IMR-90 (cell line): ENCODE data around the gene PCYT1A. TPM values are rescaled to one million over a fixed set of nuclear protein-coding genes. Genes with fewer than 3 reads are reported as not detected.
"Not testable (repeated sequence)": the region's sequence is repeated elsewhere in the genome, so short reads cannot be mapped to it uniquely, and the experiment has no call there.

Experiments used
- ATAC-seq: fragments of 200-7000 bp; cut with Tn5 transposase; 2 replicates; pipeline ENCODE4 v1.9.1; 2020; ENCODE audit warnings: low read depth, mild to moderate bottlenecking, moderate library complexity
- BruUV-seq: library from RNA; stranded (reverse); fragments of 400-500 nt; replicated peaks from 2 replicates; lab custom pipeline; 2021; lab: Mats Ljungman, UMichigan
- CTCF ChIA-PET: fragments of 300-600 bp; formaldehyde crosslinking; extraction: SDS; loops from one replicate; lab custom pipeline; 2021; ENCODE audit warnings: antibody characterized with exemption; lab: Yijun Ruan, JAX
- POLR2A ChIA-PET: fragments of 300-600 bp; sonication (Branson Sonifier 250); formaldehyde crosslinking; loops from one replicate; lab custom pipeline; 2022; ENCODE audit warnings: antibody characterized with exemption; ENCODE audit not compliant: unreplicated experiment; lab: Charles Lee
- DNase-seq: peaks from one replicate; pipeline ENCODE4 v3.0.0; 2013
- H2AFZ ChIP-seq: replicated peaks from 2 replicates; pipeline ENCODE3; 2013; ENCODE audit warnings: low read length, mild to moderate bottlenecking; ENCODE audit not compliant: poor library complexity
- H2AK5ac ChIP-seq: 2 replicates; pipeline ENCODE4 v1.6.1; 2013; ENCODE audit warnings: low read depth, low read length, inconsistent platforms
- H2AK9ac ChIP-seq: replicated peaks from 2 replicates; pipeline ENCODE3; 2013; ENCODE audit warnings: mild to moderate bottlenecking, low read depth, low read length, moderate library complexity; ENCODE audit not compliant: poor library complexity
- H2BK120ac ChIP-seq: 2 replicates; pipeline ENCODE4 v1.6.1; 2013; ENCODE audit warnings: low read depth, low read length, inconsistent platforms
- H2BK15ac ChIP-seq: 3 replicates; pipeline ENCODE4 v1.6.1; 2013; ENCODE audit warnings: low read depth, low read length, inconsistent platforms
- H2BK20ac ChIP-seq: 2 replicates; pipeline ENCODE4 v1.6.1; 2013; ENCODE audit warnings: low read depth, mild to moderate bottlenecking, inconsistent platforms, low read length, moderate library complexity
- H2BK5ac ChIP-seq: 2 replicates; pipeline ENCODE4 v1.6.1; 2013; ENCODE audit warnings: mild to moderate bottlenecking, low read depth, low read length, inconsistent platforms; ENCODE audit not compliant: poor library complexity, severe bottlenecking
- H3K14ac ChIP-seq: replicated peaks from 2 replicates; pipeline ENCODE4 v1.6.1; 2013; ENCODE audit warnings: low read depth, low read length, inconsistent platforms
- H3K18ac ChIP-seq: 2 replicates; pipeline ENCODE4 v1.6.1; 2013; ENCODE audit warnings: low read depth, low read length, control low read depth
- H3K23ac ChIP-seq: 2 replicates; pipeline ENCODE4 v1.6.1; 2013; ENCODE audit warnings: low read depth, low read length, inconsistent platforms
- H3K27ac ChIP-seq: 2 replicates; pipeline ENCODE4 v1.5.1; 2013; ENCODE audit warnings: mild to moderate bottlenecking, control low read depth, low read length; ENCODE audit not compliant: insufficient read depth
- H3K27me3 ChIP-seq: 2 replicates; pipeline ENCODE4 v1.6.1; 2013; ENCODE audit warnings: low read length; ENCODE audit not compliant: control insufficient read depth, insufficient read depth
- H3K36me3 ChIP-seq: 2 replicates; pipeline ENCODE4 v1.6.1; 2013; ENCODE audit warnings: low read length, mixed read lengths; ENCODE audit not compliant: control insufficient read depth, insufficient read depth
- H3K4ac ChIP-seq: 2 replicates; pipeline ENCODE4 v1.6.1; 2013; ENCODE audit warnings: low read depth, low read length, inconsistent platforms
- H3K4me1 ChIP-seq: 2 replicates; pipeline ENCODE4 v1.6.1; 2013; ENCODE audit warnings: low read length, mixed read lengths; ENCODE audit not compliant: control insufficient read depth, insufficient read depth
- H3K4me2 ChIP-seq: 2 replicates; pipeline ENCODE4 v1.6.1; 2013; ENCODE audit warnings: low read depth, mild to moderate bottlenecking, control low read depth, low read length, moderate library complexity
- H3K4me3 ChIP-seq: 2 replicates; pipeline ENCODE4 v1.5.1; 2013; ENCODE audit warnings: low read depth, mild to moderate bottlenecking, control low read depth, low read length, moderate library complexity; ENCODE audit not compliant: insufficient read depth
- H3K56ac ChIP-seq: 2 replicates; pipeline ENCODE4 v1.6.1; 2013; ENCODE audit warnings: low read length, inconsistent platforms; ENCODE audit not compliant: insufficient read depth; ENCODE audit errors: extremely low read depth
- H3K79me1 ChIP-seq, 2 experiments: 2 replicates each; pipeline ENCODE4 v1.6.1; 2013; ENCODE audit warnings: low read length in 2 of 2, inconsistent platforms in 1 of 2, low read depth in 1 of 2
- H3K9ac ChIP-seq: 2 replicates; pipeline ENCODE4 v1.6.1; 2013; ENCODE audit warnings: low read depth, low read length, control low read depth
- H3K9me1 ChIP-seq: 2 replicates; pipeline ENCODE4 v1.6.1; 2013; ENCODE audit warnings: low read length, inconsistent platforms; ENCODE audit not compliant: insufficient read depth
- H3K9me3 ChIP-seq: 2 replicates; pipeline ENCODE4 v1.6.1; 2013; ENCODE audit warnings: low read length; ENCODE audit not compliant: control insufficient read depth, insufficient read depth
- H4K20me1 ChIP-seq: 2 replicates; pipeline ENCODE4 v1.6.1; 2013; ENCODE audit warnings: low read length, inconsistent platforms; ENCODE audit not compliant: insufficient read depth
- H4K5ac ChIP-seq: 2 replicates; pipeline ENCODE4 v1.6.1; 2013; ENCODE audit warnings: mild to moderate bottlenecking, low read depth, low read length, control low read depth
- H4K8ac ChIP-seq, 2 experiments: 2 replicates each; pipeline ENCODE4 v1.6.1; 2013; ENCODE audit warnings: low read depth in 2 of 2, low read length in 2 of 2, control low read depth in 1 of 2, inconsistent platforms in 1 of 2
- H4K91ac ChIP-seq: 2 replicates; pipeline ENCODE4 v1.6.1; 2013; ENCODE audit warnings: low read depth, low read length, inconsistent platforms; ENCODE audit not compliant: insufficient read depth
- WGBS, 2 experiments: methylation state at CpG; one replicate each; pipeline versions ENCODE4 v1.1.5 to v1.1.7; 2013; ENCODE audit warnings: missing lambda C conversion rate in 2 of 2; ENCODE audit not compliant: insufficient read length in 1 of 2; ENCODE audit errors: extremely low coverage in 2 of 2; 5-methylcytosine and 5-hydroxymethylcytosine counted together
- dilution Hi-C: fragments of 300-500 bp; cut with HindIII; formaldehyde crosslinking; loops from one replicate; pipeline ENCODE4 v1.14.3; 2018; ENCODE audit warnings: low sequenced_read_pairs; ENCODE audit not compliant: unreplicated experiment
- in situ Hi-C: fragments of 300-500 bp; cut with MboI; formaldehyde crosslinking; loops from 3 replicates; pipeline ENCODE4 v1.14.3; 2019; ENCODE audit warnings: low sequenced_read_pairs, inconsistent platforms, mixed read lengths
- intact Hi-C: fragments of 100-400 bp; cut with micrococcal nuclease; formaldehyde crosslinking; loops from 2 replicates; pipeline ENCODE4 v1.10.0; 2022
- polyA plus RNA-seq, 3 experiments: library from polyadenylated mRNA; depleted of rRNA; stranded (reverse); fragments of >200 nt; gene quantifications; 2 replicates each; pipeline ENCODE4 v1.2.3, GENCODE V29; 2012; ENCODE audit warnings: low replicate concordance in 1 of 3
- total RNA-seq: library from RNA; depleted of rRNA; stranded (reverse); fragments of >200 nt; gene quantifications from 2 replicates; pipeline ENCODE4 v1.2.3, GENCODE V29; 2012

PCYT1A gene
- total and polyA plus RNA-seq, 2 of the 4 experiments (the other 2 are of a cell fraction) = 62.8 to 127 TPM

DNA sequence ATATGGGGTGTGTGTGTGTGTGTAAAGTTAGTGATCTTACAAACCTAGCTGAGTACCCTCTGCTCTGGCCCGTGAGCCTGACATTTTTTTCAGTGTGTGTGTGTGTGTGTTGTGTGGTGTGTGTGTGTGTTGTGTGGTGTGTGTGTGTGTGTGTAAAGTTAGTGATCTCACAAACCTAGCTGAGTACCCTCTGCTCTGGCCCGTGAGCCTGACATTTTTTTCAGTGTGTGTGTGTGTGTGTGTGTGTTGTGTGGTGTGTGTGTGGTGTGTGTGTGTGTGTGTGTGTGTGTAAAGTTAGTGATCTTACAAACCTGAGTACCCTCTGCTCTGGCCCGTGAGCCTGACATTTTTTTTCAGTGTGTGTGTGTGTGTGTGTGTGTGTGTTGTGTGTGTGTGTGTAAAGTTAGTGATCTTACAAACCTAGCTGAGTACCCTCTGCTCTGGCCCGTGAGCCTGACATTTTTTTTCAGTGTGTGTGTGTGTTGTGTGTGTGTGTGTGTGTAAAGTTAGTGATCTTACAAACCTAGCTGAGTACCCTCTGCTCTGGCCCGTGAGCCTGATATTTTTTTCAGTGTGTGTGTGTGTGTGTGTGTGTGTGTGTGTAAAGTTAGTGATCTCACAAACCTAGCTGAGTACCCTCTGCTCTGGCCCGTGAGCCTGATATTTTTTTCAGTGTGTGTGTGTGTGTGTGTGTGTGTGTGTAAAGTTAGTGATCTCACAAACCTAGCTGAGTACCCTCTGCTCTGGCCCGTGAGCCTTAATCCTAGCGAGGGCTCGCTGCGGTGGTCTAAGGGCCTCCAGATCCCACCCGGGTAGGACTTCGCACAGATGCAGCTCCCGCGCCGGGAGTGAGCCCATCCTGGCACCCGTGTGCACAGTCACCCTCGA is 29.5 kb upstream of the PCYT1A start:
- Histone ChIP-seq H3K4me3 (peak overlapping the region; percentile 66), H3K27ac (peak overlapping the region; percentile 76), H3K14ac (peak overlapping the region; percentile 67), H3K9ac (peak overlapping the region; percentile 85), H3K23ac (peak overlapping the region; percentile 73), H2AK9ac (peak overlapping the region; percentile 91), H2AFZ (peak overlapping the region; percentile 99), H4K91ac (peak overlapping the region; percentile 56; the same call in 1 of the 2 replicates), H3K4ac (peak overlapping the region; percentile 47), H3K18ac (peak overlapping the region; percentile 65), H2BK5ac (peak overlapping the region; percentile 59), H3K56ac (peak overlapping the region; percentile 61; the same call in 1 of the 2 replicates), H4K8ac (peak overlapping the region; percentile 49 to 77; a peak in 2 of 4 replicates), H4K5ac (peak overlapping the region; percentile 90), H3K79me1 (peaks cover 9 to 24% of the 10 kb centered on the region in 2 experiments), H2AK5ac (peak overlapping the region; percentile 59; the same call in 1 of the 2 replicates), H3K4me2 (peak overlapping the region; percentile 92)
- POLR2A ChIA-PET = interaction anchor here (0.6 kb wide), 1 partner anchor 17 kb away, joined by 7 read pairs; no protein-coding TSS in a partner anchor
- DNase-seq, H3K36me3 ChIP-seq, CTCF ChIA-PET, H3K9me3 ChIP-seq, in situ Hi-C loops, BruUV-seq, H3K27me3 ChIP-seq, H3K4me1 ChIP-seq, H2BK120ac ChIP-seq, ATAC-seq, H3K9me1 ChIP-seq, H2BK20ac ChIP-seq, dilution Hi-C loops, H2BK15ac ChIP-seq, H4K20me1 ChIP-seq: not testable (repeated sequence)
- intact Hi-C loops = loop anchor here (1.0 kb wide), 1 partner anchor 114 kb away; no protein-coding TSS in a partner anchor
- WGBS, 2 experiments = 0% methylated on average over 5 of the region's 17 CpGs; no CpG with 5 or more reads in 1 of the 2 experiments
